Trophoblast cell (in vitro differentiated cells and primary cell): Measurements from ENCODE around the gene GUCD1.
"Not testable (repeated sequence)": the region's sequence is repeated elsewhere in the genome, so short reads cannot be mapped to it uniquely, and the experiment has no call there.

Experiments used
- DNase-seq, 2 donors: peaks; one replicate each; pipeline ENCODE4 v3.0.0-alpha.2; 2016
- H2AFZ ChIP-seq: 2 replicates; pipeline ENCODE4 v1.6.1; 2013; ENCODE audit warnings: low read length, moderate library complexity, mild to moderate bottlenecking; ENCODE audit not compliant: insufficient read depth, poor library complexity
- H2AK5ac ChIP-seq: 2 replicates; pipeline ENCODE4 v1.6.1; 2013; ENCODE audit warnings: mild to moderate bottlenecking, low read length
- H2BK120ac ChIP-seq: 2 replicates; pipeline ENCODE4 v1.6.1; 2013; ENCODE audit warnings: low read length, mild to moderate bottlenecking, moderate library complexity; ENCODE audit not compliant: insufficient read depth, poor library complexity
- H2BK12ac ChIP-seq: 2 replicates; pipeline ENCODE4 v1.6.1; 2013; ENCODE audit warnings: mild to moderate bottlenecking, low read length, moderate library complexity
- H2BK5ac ChIP-seq: 2 replicates; pipeline ENCODE4 v1.6.1; 2013; ENCODE audit warnings: low read length, low read depth, moderate library complexity, mild to moderate bottlenecking; ENCODE audit not compliant: poor library complexity
- H3K14ac ChIP-seq: 2 replicates; pipeline ENCODE4 v1.6.1; 2013; ENCODE audit warnings: mild to moderate bottlenecking, low read length
- H3K18ac ChIP-seq: 2 replicates; pipeline ENCODE4 v1.6.1; 2013; ENCODE audit warnings: mild to moderate bottlenecking, low read length
- H3K23ac ChIP-seq: 2 replicates; pipeline ENCODE4 v1.6.1; 2013; ENCODE audit warnings: low read length
- H3K27ac ChIP-seq: 2 replicates; pipeline ENCODE4 v1.5.1; 2013; ENCODE audit warnings: low read depth, mild to moderate bottlenecking, inconsistent platforms, low read length, moderate library complexity
- H3K27me3 ChIP-seq: 2 replicates; pipeline ENCODE4 v1.6.1; 2013; ENCODE audit warnings: inconsistent platforms, mild to moderate bottlenecking, low read length, moderate library complexity; ENCODE audit not compliant: insufficient read depth
- H3K36me3 ChIP-seq, 2 experiments: 1 replicate in 1 of 2; 2 replicates in 1 of 2; pipeline ENCODE4 v1.6.1; 2013; ENCODE audit warnings: low read length in 2 of 2, mild to moderate bottlenecking in 2 of 2, moderate library complexity in 1 of 2; ENCODE audit not compliant: insufficient read depth in 2 of 2, control insufficient read depth in 1 of 2
- H3K4ac ChIP-seq: 2 replicates; pipeline ENCODE4 v1.6.1; 2013; ENCODE audit warnings: low read depth, mild to moderate bottlenecking, low read length, moderate library complexity
- H3K4me1 ChIP-seq, 2 experiments: 1 replicate in 1 of 2; 2 replicates in 1 of 2; pipeline ENCODE4 v1.6.1; 2013; ENCODE audit warnings: low read length in 2 of 2, mild to moderate bottlenecking in 2 of 2, moderate library complexity in 1 of 2; ENCODE audit not compliant: insufficient read depth in 2 of 2, control insufficient read depth in 1 of 2
- H3K4me2 ChIP-seq: 2 replicates; pipeline ENCODE4 v1.6.1; 2013; ENCODE audit warnings: inconsistent platforms, mild to moderate bottlenecking, low read length, moderate library complexity
- H3K4me3 ChIP-seq: 2 replicates; pipeline ENCODE4 v1.5.1; 2013; ENCODE audit warnings: mild to moderate bottlenecking, low read depth, low read length, inconsistent platforms
- H3K79me1 ChIP-seq: one replicate; pipeline ENCODE4 v1.6.1; 2013; ENCODE audit warnings: low read length
- H3K79me2 ChIP-seq: 2 replicates; pipeline ENCODE4 v1.6.1; 2013; ENCODE audit warnings: low read length, mild to moderate bottlenecking; ENCODE audit not compliant: control insufficient read depth, insufficient read depth, poor library complexity
- H3K9ac ChIP-seq: 2 replicates; pipeline ENCODE4 v1.6.1; 2013; ENCODE audit warnings: mild to moderate bottlenecking, low read length
- H3K9me3 ChIP-seq: 2 replicates; pipeline ENCODE4 v1.6.1; 2013; ENCODE audit warnings: low read depth, mild to moderate bottlenecking, control low read depth, inconsistent platforms, low read length; ENCODE audit not compliant: insufficient read depth
- H4K12ac ChIP-seq: 2 replicates; pipeline ENCODE4 v1.6.1; 2013; ENCODE audit warnings: low read depth, mild to moderate bottlenecking, low read length, moderate library complexity
- H4K8ac ChIP-seq: 2 replicates; pipeline ENCODE4 v1.6.1; 2013; ENCODE audit warnings: low read depth, mild to moderate bottlenecking, low read length, moderate library complexity
- H4K91ac ChIP-seq: one replicate; pipeline ENCODE4 v1.6.1; 2013; ENCODE audit warnings: low read depth, mild to moderate bottlenecking, low read length, moderate library complexity
- WGBS: extraction: QIAGEN DNeasy Blood & Tissue Kit; methylation state at CpG from one replicate; pipeline ENCODE4 v1.1.7; 2013; ENCODE audit warnings: missing lambda C conversion rate; ENCODE audit not compliant: insufficient read length, insufficient coverage; ENCODE audit errors: extremely low coverage; 5-methylcytosine and 5-hydroxymethylcytosine counted together

Gene GUCD1

DNA sequence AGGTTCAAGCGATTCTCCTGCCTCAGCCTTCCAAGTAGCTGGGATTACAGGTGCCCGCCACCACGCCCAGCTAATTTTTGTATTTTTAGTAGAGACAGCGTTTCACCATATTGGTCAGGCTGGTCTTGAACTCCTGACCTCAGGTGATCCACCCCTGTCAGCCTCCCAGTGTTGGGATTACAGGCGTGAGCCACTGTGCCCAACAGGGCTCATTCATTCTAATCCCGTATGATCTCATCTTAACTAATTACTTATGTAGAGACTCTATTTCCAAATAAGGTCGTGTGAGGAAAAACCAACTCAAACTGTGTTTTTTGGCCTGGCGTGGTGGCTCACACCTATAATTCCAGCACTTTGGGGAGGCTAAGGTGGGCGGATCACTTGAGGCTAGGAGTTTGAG is 42.1 kb upstream of the GUCD1 start:
- H3K4ac ChIP-seq, H2AK5ac ChIP-seq: not testable (repeated sequence)
- WGBS = no CpG with 5 or more reads among the region's 9 CpGs

DNA sequence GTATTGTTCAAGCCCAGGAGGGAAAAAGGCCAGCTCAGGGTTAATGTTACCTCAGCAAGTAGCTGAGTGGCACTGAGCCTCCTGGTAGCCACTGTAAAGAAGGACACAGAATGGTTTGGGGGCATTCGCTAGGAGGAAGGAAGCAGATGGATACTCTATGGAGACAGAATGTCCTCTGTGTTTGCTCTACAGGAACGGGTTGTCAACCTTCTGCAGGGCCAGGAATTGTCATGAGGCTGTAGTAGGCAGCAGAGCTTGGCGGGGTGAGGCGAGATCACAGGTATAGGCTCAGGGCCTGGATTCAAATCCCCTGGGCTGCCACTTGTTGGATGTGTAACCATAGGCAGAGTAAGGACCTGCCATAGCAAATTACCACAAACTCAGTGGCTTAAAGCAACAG is 40.9 kb upstream of the GUCD1 start:
- H3K27ac ChIP-seq = no peak overlapping the region
- H3K4me2 ChIP-seq = no peak overlapping the region
- no peak overlapping the region for H3K18ac ChIP-seq
- H3K23ac ChIP-seq = no peak overlapping the region
- H4K8ac ChIP-seq = no peak overlapping the region
- peaks cover 4% of the 10 kb centered on the region for H3K9me3 ChIP-seq
- H3K79me1 ChIP-seq = peaks cover 9% of the 10 kb centered on the region
- H4K12ac ChIP-seq = no peak overlapping the region
- H2BK12ac ChIP-seq = no peak overlapping the region
- no peak overlapping the region for H2BK5ac ChIP-seq
- H3K36me3 ChIP-seq = no peaks in the 10 kb centered on the region
- no peak overlapping the region for H3K14ac ChIP-seq
- no CpG with 5 or more reads among the region's 4 CpGs for WGBS
- H2AK5ac ChIP-seq = no peak overlapping the region
- H2BK120ac ChIP-seq = no peak overlapping the region
- H3K4me1 ChIP-seq = peaks cover 11 to 13% of the 10 kb centered on the region in 2 experiments
- H2AFZ ChIP-seq = no peak overlapping the region
- no peak for DNase-seq
- peaks cover 4% of the 10 kb centered on the region for H3K79me2 ChIP-seq
- H4K91ac ChIP-seq = no peak overlapping the region
- no peak overlapping the region for H3K4me3 ChIP-seq
- H3K9ac ChIP-seq = no peak overlapping the region
- no peak overlapping the region for H3K4ac ChIP-seq
- H3K27me3 ChIP-seq = no peaks in the 10 kb centered on the region

More for the DNA sequence above, 42.1 kb upstream of the GUCD1 start:
- H4K8ac ChIP-seq, H2BK5ac ChIP-seq, H2BK120ac ChIP-seq, H2BK12ac ChIP-seq, H3K18ac ChIP-seq, H3K9me3 ChIP-seq, H4K12ac ChIP-seq, H3K79me1 ChIP-seq, H3K27ac ChIP-seq, H3K4me3 ChIP-seq, H3K9ac ChIP-seq, DNase-seq, H4K91ac ChIP-seq, H3K4me2 ChIP-seq, H2AFZ ChIP-seq, H3K79me2 ChIP-seq, H3K27me3 ChIP-seq, H3K23ac ChIP-seq, H3K36me3 ChIP-seq, H3K14ac ChIP-seq: not testable (repeated sequence)
- peaks cover 9 to 10% of the 10 kb centered on the region in 2 experiments for H3K4me1 ChIP-seq

GRCh38 chr22:24595228-24595627 is 40.3 kb upstream of the GUCD1 start:
- Histone ChIP-seq H3K4me1 (peaks cover 11 to 13% of the 10 kb centered on the region in 2 experiments), H3K27me3 (no peaks in the 10 kb centered on the region), H3K79me2 (peaks cover 4% of the 10 kb centered on the region), H3K18ac (no peak overlapping the region), H3K27ac (no peak overlapping the region), H3K4me3 (no peak overlapping the region), H3K23ac (no peak overlapping the region), H2BK5ac (no peak overlapping the region), H3K4me2 (no peak overlapping the region), H3K14ac (no peak overlapping the region), H3K9ac (no peak overlapping the region), H2BK120ac (no peak overlapping the region), H2AK5ac (no peak overlapping the region), H3K9me3 (peaks cover 1% of the 10 kb centered on the region), H3K79me1 (peaks cover 9% of the 10 kb centered on the region), H4K12ac (no peak overlapping the region), H2AFZ (no peak overlapping the region), H3K36me3 (no peaks in the 10 kb centered on the region), H3K4ac (no peak overlapping the region), H4K91ac (no peak overlapping the region), H4K8ac (no peak overlapping the region), H2BK12ac (no peak overlapping the region)
- no peak for DNase-seq
- no CpG with 5 or more reads among the region's 6 CpGs for WGBS

DNA sequence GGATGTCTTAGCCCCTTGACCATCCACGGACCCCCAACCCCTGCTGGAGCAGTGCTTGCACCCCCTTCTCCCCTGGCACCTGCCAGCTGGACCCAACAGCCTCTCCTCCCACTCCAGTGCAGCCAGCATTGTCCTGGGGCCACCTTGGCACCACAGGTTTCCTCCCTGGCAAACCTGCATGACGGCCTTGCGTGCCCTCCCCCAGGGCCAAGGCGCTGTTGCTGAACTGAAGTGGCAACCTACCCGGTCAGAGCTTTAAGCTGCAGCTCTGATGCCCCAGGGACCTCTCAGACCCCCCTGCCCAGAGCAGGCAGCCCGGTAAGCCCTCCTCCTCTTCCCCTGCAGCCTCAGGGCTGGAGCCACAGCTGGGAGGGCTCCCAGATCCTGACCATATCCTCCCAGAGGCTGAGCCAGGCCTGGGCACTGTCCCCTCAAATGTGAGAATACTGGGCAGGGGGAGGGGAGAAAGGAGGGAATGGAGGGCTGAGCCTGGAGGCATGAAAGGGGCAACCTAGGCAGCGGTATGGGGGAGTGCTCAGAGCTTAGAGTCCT is 39.7 kb upstream of the GUCD1 start:
- no peak overlapping the region for H3K23ac ChIP-seq
- H3K27ac ChIP-seq = no peak overlapping the region
- no CpG with 5 or more reads among the region's 7 CpGs for WGBS
- H3K9me3 ChIP-seq = peaks cover 1% of the 10 kb centered on the region
- DNase-seq = no peak
- no peak overlapping the region for H2BK120ac ChIP-seq
- H2AK5ac ChIP-seq = no peak overlapping the region
- no peak overlapping the region for H3K4me2 ChIP-seq
- H3K4me3 ChIP-seq = no peak overlapping the region
- peaks cover 11 to 12% of the 10 kb centered on the region in 2 experiments for H3K4me1 ChIP-seq
- H3K79me2 ChIP-seq = peaks cover 4% of the 10 kb centered on the region
- H3K4ac ChIP-seq = no peak overlapping the region
- H2BK5ac ChIP-seq = no peak overlapping the region
- H3K9ac ChIP-seq = no peak overlapping the region
- peaks cover 0 to under 1% of the 10 kb centered on the region in 2 experiments for H3K36me3 ChIP-seq
- H4K8ac ChIP-seq = no peak overlapping the region
- H2AFZ ChIP-seq = no peak overlapping the region
- H3K27me3 ChIP-seq = no peaks in the 10 kb centered on the region
- no peak overlapping the region for H3K18ac ChIP-seq
- no peak overlapping the region for H3K14ac ChIP-seq
- H4K91ac ChIP-seq = no peak overlapping the region
- H4K12ac ChIP-seq = no peak overlapping the region
- no peak overlapping the region for H2BK12ac ChIP-seq
- H3K79me1 ChIP-seq = peaks cover 9% of the 10 kb centered on the region
